ENCODE measurements around the gene TMEM26.

The TMEM26 gene

GRCh38 chr10:61364619-61365018 is 88.6 kb downstream of the TMEM26 start:
- Histone ChIP-seq H3K27ac (ENCODE audit: low read length) (no peak overlapping the region), H3K9me3 (ENCODE audit: control insufficient read depth in 1 of 2, low read length in 2 of 2) (no peaks in the 10 kb centered on the region), H3K27me3 (ENCODE audit: low read depth, low read length) (no peaks in the 10 kb centered on the region), H3K4me3 (ENCODE audit: low read depth in 1 of 2, low read length in 2 of 2) (no peak overlapping the region), H3K36me3 (ENCODE audit: control insufficient read depth in 1 of 2, insufficient read depth in 2 of 2, low read length in 2 of 2) (no peaks in the 10 kb centered on the region), H3K4me1 (ENCODE audit: control insufficient read depth in 1 of 2, insufficient read depth in 2 of 2, low read length in 2 of 2) (no peaks in the 10 kb centered on the region)

GRCh38 chr10:61363006-61363405 is 90.2 kb downstream of the TMEM26 start:
- Histone ChIP-seq H3K27me3 (ENCODE audit: low read depth, low read length) (no peaks in the 10 kb centered on the region), H3K9me3 (ENCODE audit: control insufficient read depth in 1 of 2, low read length in 2 of 2) (no peaks in the 10 kb centered on the region), H3K4me1 (ENCODE audit: control insufficient read depth in 1 of 2, insufficient read depth in 2 of 2, low read length in 2 of 2) (no peaks in the 10 kb centered on the region), H3K27ac (ENCODE audit: low read length) (no peak overlapping the region), H3K36me3 (ENCODE audit: control insufficient read depth in 1 of 2, insufficient read depth in 2 of 2, low read length in 2 of 2) (no peaks in the 10 kb centered on the region), H3K4me3 (ENCODE audit: low read depth in 1 of 2, low read length in 2 of 2) (no peak overlapping the region)

- no peak overlapping the region for H3K4me3 ChIP-seq (ENCODE audit: low read depth in 1 of 2, low read length in 2 of 2)
- H3K9me3 ChIP-seq (ENCODE audit: control insufficient read depth in 1 of 2, low read length in 2 of 2) = no peaks in the 10 kb centered on the region
- no peaks in the 10 kb centered on the region for H3K27me3 ChIP-seq (ENCODE audit: low read depth, low read length)
- no peaks in the 10 kb centered on the region for H3K4me1 ChIP-seq (ENCODE audit: control insufficient read depth in 1 of 2, insufficient read depth in 2 of 2, low read length in 2 of 2)
- no peaks in the 10 kb centered on the region for H3K36me3 ChIP-seq (ENCODE audit: control insufficient read depth in 1 of 2, insufficient read depth in 2 of 2, low read length in 2 of 2)
- H3K27ac ChIP-seq (ENCODE audit: low read length) = no peak overlapping the region
These were observed 93.7 kb downstream of the TMEM26 start for GRCh38 chr10:61359452-61359851.

- Histone ChIP-seq H3K4me3 (ENCODE audit: low read depth in 1 of 2, low read length in 2 of 2) (no peak overlapping the region), H3K27me3 (ENCODE audit: low read depth, low read length) (no peaks in the 10 kb centered on the region), H3K9me3 (ENCODE audit: control insufficient read depth in 1 of 2, low read length in 2 of 2) (no peaks in the 10 kb centered on the region), H3K36me3 (ENCODE audit: control insufficient read depth in 1 of 2, insufficient read depth in 2 of 2, low read length in 2 of 2) (no peaks in the 10 kb centered on the region), H3K27ac (ENCODE audit: low read length) (no peak overlapping the region), H3K4me1 (ENCODE audit: control insufficient read depth in 1 of 2, insufficient read depth in 2 of 2, low read length in 2 of 2) (no peaks in the 10 kb centered on the region)
These were observed 95.5 kb downstream of the TMEM26 start for GRCh38 chr10:61357687-61358086.

All from muscle layer of duodenum (tissue), 2 donors.